ENCODE results near the gene BRD9.

DNA sequence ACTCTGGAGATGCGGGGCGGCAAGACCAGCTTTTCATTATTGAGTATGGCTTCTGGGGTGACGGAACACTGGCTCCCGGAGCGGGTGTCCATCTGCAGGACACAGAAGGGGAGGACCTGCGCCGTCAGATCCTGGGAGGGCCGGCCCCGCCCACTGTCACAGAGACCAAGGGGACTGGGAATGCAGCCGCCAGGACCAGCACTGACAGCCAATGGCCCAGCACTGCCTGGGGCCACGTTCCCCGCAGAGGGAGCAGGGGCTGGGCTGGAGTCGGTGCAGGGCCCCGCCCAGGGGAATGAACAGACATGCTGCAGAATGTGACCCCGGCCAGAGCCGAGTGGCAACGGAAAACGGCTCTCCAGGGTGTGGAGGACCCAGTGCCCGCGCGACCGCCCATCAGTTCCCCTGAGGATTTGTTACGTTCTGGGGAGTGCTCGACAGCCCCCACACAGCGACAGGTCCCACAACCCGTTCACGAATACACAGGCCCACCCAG lies 42.0 kb downstream of the BRD9 start, which contains the start of gene ZDHHC11:
- TF ChIP-seq, protein P1, sequence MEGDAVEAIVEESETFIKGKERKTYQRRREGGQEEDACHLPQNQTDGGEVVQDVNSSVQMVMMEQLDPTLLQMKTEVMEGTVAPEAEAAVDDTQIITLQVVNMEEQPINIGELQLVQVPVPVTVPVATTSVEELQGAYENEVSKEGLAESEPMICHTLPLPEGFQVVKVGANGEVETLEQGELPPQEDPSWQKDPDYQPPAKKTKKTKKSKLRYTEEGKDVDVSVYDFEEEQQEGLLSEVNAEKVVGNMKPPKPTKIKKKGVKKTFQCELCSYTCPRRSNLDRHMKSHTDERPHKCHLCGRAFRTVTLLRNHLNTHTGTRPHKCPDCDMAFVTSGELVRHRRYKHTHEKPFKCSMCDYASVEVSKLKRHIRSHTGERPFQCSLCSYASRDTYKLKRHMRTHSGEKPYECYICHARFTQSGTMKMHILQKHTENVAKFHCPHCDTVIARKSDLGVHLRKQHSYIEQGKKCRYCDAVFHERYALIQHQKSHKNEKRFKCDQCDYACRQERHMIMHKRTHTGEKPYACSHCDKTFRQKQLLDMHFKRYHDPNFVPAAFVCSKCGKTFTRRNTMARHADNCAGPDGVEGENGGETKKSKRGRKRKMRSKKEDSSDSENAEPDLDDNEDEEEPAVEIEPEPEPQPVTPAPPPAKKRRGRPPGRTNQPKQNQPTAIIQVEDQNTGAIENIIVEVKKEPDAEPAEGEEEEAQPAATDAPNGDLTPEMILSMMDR (IDR thresholded peaks at IDR 0.05), result no peak
- TF ChIP-seq EP300 (IDR thresholded peaks at IDR 0.05; ENCODE audit: low read depth), result no peak

All from transverse colon (tissue), 3 donors.